Loucy (cell line): Measurements from ENCODE around the gene TBX18.

Source experiments
- H2AFZ ChIP-seq: fragments of 200-600 bp; sonication (generic); 2 replicates; pipeline ENCODE4 v1.6.0; 2016; ENCODE audit warnings: antibody characterized with exemption, mild to moderate bottlenecking, low read length, moderate library complexity
- H3F3A ChIP-seq: fragments of 200-600 bp; 2 replicates; pipeline ENCODE4 v1.6.0; 2016; ENCODE audit warnings: antibody characterized with exemption, low read depth, mild to moderate bottlenecking
- H3K27me3 ChIP-seq: fragments of 200-600 bp; sonication (generic); 2 replicates; pipeline ENCODE4 v1.6.1; 2014; ENCODE audit warnings: low read length, mild to moderate bottlenecking; ENCODE audit not compliant: insufficient read depth, poor library complexity, severe bottlenecking
- H3K36me3 ChIP-seq: fragments of 200-600 bp; sonication (generic); 2 replicates; pipeline ENCODE4 v1.6.1; 2016; ENCODE audit warnings: low read length; ENCODE audit not compliant: insufficient read depth
- H3K4me1 ChIP-seq: fragments of 200-600 bp; sonication (generic); 2 replicates; pipeline ENCODE4 v1.5.1; 2014; ENCODE audit warnings: low read length, mild to moderate bottlenecking; ENCODE audit not compliant: insufficient read depth, poor library complexity, severe bottlenecking
- H3K4me2 ChIP-seq: fragments of 200-600 bp; sonication (generic); 2 replicates; pipeline ENCODE4 v1.6.0; 2014; ENCODE audit warnings: antibody characterized with exemption, low read length, low read depth, mild to moderate bottlenecking; ENCODE audit not compliant: poor library complexity, severe bottlenecking
- H3K4me3 ChIP-seq: fragments of 200-600 bp; sonication (generic); 2 replicates; pipeline ENCODE4 v1.5.1; 2014; ENCODE audit warnings: low read length, mild to moderate bottlenecking, mixed read lengths; ENCODE audit not compliant: poor library complexity, severe bottlenecking
- H3K79me2 ChIP-seq: fragments of 200-600 bp; sonication (generic); 2 replicates; pipeline ENCODE4 v1.6.1; 2014; ENCODE audit warnings: low read length; ENCODE audit not compliant: insufficient read depth
- H3K9ac ChIP-seq: fragments of 200-600 bp; sonication (generic); 2 replicates; pipeline ENCODE4 v1.6.0; 2014; ENCODE audit warnings: mild to moderate bottlenecking, low read depth, low read length, moderate library complexity; ENCODE audit not compliant: poor library complexity, severe bottlenecking
- H3K9me2 ChIP-seq: fragments of 200-600 bp; sonication (generic); replicated peaks from 2 replicates; pipeline ENCODE4 v1.6.1; 2016; ENCODE audit warnings: low read depth, low read length, mixed read lengths
- H3K9me3 ChIP-seq: fragments of 200-600 bp; sonication (generic); 2 replicates; pipeline ENCODE4 v1.6.1; 2014; ENCODE audit warnings: mild to moderate bottlenecking, antibody characterized with exemption, low read length, low read depth; ENCODE audit not compliant: insufficient read depth
- H4K20me1 ChIP-seq: fragments of 200-600 bp; sonication (generic); 2 replicates; pipeline ENCODE4 v1.6.0; 2014; ENCODE audit warnings: antibody characterized with exemption, low read length, mild to moderate bottlenecking; ENCODE audit not compliant: insufficient read depth, poor library complexity, severe bottlenecking
- EZH2phosphoT487 ChIP-seq: fragments of 200-600 bp; IDR thresholded peaks from 2 replicates; pipeline ENCODE4 v1.6.1; 2018; ENCODE audit warnings: antibody characterized with exemption, mild to moderate bottlenecking, moderate library complexity, borderline replicate concordance
- TF ChIP-seq, protein P1 (sequence below): fragments of 200-600 bp; sonication (generic); conservative IDR thresholded peaks from 2 replicates; pipeline ENCODE4 v1.5.1; 2014; ENCODE audit warnings: mild to moderate bottlenecking, antibody characterized with exemption, low read length

TBX18 gene

DNA sequence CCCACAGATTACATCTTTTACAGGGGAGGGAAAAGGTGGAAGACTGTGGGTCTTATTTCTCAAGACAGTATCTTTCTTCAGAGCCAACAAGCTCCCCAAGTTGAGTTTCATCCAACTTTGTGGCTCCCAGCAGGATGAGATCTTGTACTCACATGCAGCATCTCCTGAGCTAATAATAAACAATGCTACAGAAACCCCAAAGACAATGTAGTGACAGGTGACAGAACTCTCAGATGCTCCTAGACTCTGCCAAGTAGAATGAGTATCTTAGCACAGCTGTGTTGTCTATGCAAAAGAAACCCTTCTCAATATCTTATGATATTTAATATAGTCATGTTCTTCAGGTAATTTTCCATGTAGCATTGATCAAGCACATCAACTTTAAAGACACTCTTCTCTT, 90.0 kb downstream of the TBX18 start:
- H3K4me1 ChIP-seq, result no peaks in the 10 kb centered on the region
- H3K36me3 ChIP-seq, result no peaks in the 10 kb centered on the region
- no peak overlapping the region for H2AFZ ChIP-seq
- no peaks in the 10 kb centered on the region for H3K27me3 ChIP-seq
- no peaks in the 10 kb centered on the region for H3F3A ChIP-seq
- H3K79me2 ChIP-seq, result no peaks in the 10 kb centered on the region
- H4K20me1 ChIP-seq, result no peaks in the 10 kb centered on the region
- no peaks in the 10 kb centered on the region for H3K9me3 ChIP-seq
- no peak overlapping the region for H3K4me3 ChIP-seq
- no peaks in the 10 kb centered on the region for H3K9me2 ChIP-seq
- H3K4me2 ChIP-seq, result no peak overlapping the region
- TF ChIP-seq, protein P1, sequence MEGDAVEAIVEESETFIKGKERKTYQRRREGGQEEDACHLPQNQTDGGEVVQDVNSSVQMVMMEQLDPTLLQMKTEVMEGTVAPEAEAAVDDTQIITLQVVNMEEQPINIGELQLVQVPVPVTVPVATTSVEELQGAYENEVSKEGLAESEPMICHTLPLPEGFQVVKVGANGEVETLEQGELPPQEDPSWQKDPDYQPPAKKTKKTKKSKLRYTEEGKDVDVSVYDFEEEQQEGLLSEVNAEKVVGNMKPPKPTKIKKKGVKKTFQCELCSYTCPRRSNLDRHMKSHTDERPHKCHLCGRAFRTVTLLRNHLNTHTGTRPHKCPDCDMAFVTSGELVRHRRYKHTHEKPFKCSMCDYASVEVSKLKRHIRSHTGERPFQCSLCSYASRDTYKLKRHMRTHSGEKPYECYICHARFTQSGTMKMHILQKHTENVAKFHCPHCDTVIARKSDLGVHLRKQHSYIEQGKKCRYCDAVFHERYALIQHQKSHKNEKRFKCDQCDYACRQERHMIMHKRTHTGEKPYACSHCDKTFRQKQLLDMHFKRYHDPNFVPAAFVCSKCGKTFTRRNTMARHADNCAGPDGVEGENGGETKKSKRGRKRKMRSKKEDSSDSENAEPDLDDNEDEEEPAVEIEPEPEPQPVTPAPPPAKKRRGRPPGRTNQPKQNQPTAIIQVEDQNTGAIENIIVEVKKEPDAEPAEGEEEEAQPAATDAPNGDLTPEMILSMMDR, result no peak
- H3K9ac ChIP-seq, result no peak overlapping the region

GRCh38 chr6:84671183-84671582, 93.2 kb downstream of the TBX18 start:
- no peaks in the 10 kb centered on the region for H3K27me3 ChIP-seq
- no peaks in the 10 kb centered on the region for H3K36me3 ChIP-seq
- H4K20me1 ChIP-seq, result no peaks in the 10 kb centered on the region
- no peak overlapping the region for H3K9ac ChIP-seq
- no peaks in the 10 kb centered on the region for H3F3A ChIP-seq
- TF ChIP-seq, protein P1, result no peak
- TF ChIP-seq EZH2phosphoT487, result no peak
- H3K79me2 ChIP-seq, result no peaks in the 10 kb centered on the region
- no peaks in the 10 kb centered on the region for H3K9me3 ChIP-seq
- peak overlapping the region; percentile 32; the same call in 1 of the 2 replicates for H2AFZ ChIP-seq
- no peak overlapping the region for H3K4me3 ChIP-seq
- H3K4me1 ChIP-seq, result peaks cover 16% of the 10 kb centered on the region
- H3K4me2 ChIP-seq, result no peak overlapping the region
- H3K9me2 ChIP-seq, result no peaks in the 10 kb centered on the region

- Histone ChIP-seq H3K36me3 (no peaks in the 10 kb centered on the region), H3K9ac (no peak overlapping the region), H2AFZ (peak overlapping the region; percentile 9; the same call in 1 of the 2 replicates), H3F3A (no peaks in the 10 kb centered on the region), H4K20me1 (no peaks in the 10 kb centered on the region), H3K4me1 (peaks cover 16% of the 10 kb centered on the region), H3K27me3 (no peaks in the 10 kb centered on the region), H3K9me2 (no peaks in the 10 kb centered on the region), H3K79me2 (no peaks in the 10 kb centered on the region), H3K4me3 (no peak overlapping the region), H3K9me3 (no peaks in the 10 kb centered on the region), H3K4me2 (no peak overlapping the region)
- TF ChIP-seq, protein P1, result no peak
- TF ChIP-seq EZH2phosphoT487, result no peak
Observed at GRCh38 chr6:84669945-84670344, 94.5 kb downstream of the TBX18 start.
